T1000 (cell line): Measurements from ENCODE around the gene HEPHL1.
"Not testable (repeated sequence)": the region's sequence is repeated elsewhere in the genome, so short reads cannot be mapped to it uniquely, and the experiment has no call there.

Experiments
- DNase-seq: peaks from one replicate; lab custom pipeline; 2025; ENCODE audit warnings: mixed read lengths; lab: John Stamatoyannopoulos, UW

Gene HEPHL1, protein sequence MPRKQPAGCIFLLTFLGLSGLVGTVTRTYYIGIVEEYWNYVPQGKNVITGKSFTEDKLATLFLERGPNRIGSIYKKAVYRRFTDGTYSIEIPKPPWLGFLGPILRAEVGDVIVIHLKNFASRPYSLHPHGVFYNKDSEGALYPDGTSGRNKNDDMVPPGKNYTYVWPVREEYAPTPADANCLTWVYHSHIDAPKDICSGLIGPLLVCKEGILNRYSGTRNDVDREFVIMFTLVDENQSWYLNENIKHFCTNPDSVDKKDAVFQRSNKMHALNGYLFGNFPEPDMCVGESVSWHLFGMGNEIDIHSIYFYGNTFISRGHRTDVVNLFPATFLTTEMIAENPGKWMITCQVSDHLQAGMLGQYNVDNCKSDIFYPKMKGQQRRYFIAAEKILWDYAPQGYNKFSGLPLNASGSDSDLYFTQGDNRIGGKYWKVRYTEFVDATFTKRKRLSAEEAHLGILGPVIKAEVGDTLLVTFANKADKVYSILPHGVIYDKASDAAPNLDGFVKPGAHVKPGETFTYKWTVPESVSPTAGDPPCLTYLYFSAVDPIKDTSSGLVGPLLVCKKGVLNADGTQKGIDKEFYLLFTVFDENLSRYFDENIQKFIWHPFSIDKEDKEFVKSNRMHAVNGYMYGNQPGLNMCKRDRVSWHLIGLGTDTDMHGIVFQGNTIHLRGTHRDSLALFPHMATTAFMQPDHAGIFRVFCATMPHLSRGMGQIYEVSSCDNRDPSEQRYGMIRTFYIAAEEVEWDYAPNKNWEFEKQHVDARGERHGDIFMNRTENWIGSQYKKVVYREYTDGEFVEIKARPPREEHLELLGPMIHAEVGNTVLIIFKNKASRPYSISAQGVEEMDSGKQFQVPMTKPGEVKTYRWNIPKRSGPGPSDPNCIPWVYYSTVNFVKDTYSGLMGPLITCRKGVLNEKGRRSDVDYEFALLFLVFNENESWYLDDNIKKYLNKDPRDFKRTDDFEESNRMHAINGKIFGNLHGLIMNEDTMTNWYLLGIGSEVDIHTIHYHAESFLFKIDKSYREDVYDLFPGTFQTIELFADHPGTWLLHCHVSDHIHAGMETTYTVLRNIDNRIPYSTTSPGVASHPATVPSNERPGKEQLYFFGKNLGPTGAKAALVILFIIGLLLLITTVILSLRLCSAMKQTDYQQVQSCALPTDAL

DNA sequence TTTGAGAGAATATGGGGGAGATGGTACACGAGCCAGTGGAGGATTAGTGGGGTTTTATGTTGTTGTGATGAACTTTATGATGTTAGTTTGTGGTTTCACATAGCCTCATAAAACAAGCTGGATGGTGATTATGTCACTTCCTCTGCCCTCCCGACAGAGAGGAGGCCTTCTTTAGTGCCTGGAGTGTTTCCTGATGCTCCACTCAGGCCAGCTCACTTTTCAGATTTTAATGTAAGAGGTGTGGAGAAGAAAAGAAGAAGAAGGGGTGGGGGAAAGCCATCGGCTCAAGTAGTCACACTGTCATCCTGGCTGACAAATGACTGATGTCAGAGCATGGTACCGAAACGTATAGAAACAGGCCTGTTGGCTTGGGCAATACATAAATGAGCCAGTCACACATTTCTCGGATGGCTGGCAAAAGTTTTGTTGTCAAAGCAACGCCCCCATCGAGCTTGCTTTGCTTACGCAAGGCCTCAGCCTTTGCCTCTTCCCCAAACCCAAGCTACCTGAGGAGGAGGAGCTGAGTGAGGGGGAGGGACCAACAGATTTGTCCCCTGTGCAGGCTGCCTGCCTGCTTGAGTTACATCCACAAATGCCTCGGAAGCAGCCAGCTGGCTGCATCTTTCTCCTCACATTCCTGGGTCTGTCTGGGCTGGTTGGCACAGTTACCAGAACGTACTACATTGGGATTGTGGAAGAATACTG lies at the start of gene HEPHL1:
Gene HEPHL1, plus strand, starts transcription at position 578 of the 705 bp plus-strand sequence. Its CDS starts 15 bp downstream, at position 593.
- DNase-seq, result no peak

DNA sequence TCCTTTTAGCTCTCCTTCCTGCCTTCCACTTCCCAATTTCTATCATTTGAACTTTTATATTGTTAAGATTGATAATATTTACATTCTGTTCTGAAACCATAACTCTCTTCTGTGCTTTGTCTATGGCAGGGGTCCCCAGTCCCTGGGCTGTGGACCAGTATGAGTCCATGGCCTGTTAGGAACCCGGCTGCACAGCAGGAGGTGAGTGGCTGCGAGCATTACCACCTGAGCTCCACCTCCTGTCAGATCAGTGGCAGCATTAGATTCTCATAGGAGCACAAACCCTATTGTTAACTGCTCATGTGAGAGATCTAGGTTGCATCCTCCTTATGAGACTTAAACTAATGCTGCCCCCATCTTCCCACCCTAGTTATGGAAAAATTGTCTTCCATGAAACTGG lies 48.4 kb upstream of the HEPHL1 start:
- DNase-seq, result no peak

DNA sequence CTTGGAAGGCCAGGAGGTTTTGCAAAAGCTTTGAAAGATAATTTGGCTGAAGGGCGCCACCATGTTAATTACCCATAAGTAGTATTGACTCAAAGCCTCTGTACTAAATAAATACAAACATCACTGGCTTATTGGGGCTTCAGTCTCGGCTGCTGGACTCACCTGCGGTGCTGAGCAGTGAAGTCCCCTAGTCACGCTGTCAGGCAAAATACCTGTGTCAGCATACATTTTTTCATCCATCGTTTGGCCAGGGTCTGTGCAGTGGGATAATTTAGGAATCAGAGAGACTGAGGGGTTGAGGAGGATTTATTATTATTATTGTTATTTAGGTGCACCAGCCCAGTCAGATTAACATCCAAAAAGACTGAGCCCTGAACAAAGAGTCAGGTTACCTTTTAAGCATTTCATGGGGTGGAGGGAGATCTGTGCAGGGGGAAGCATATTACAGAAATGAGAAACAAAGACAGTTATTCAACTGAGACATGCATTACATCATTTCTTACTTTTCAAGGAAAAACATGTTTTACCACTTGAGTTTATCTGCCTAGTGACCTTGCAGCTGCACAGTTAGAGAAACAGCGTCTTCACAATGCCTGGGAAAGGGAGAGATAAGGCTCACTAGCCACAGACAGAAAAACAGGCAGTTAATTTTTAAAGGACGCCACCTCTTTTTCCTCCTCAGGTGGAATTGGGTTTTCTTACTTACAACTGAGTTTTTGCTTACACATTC lies 47.7 kb upstream of the HEPHL1 start:
- DNase-seq, result not testable (repeated sequence)

DNA sequence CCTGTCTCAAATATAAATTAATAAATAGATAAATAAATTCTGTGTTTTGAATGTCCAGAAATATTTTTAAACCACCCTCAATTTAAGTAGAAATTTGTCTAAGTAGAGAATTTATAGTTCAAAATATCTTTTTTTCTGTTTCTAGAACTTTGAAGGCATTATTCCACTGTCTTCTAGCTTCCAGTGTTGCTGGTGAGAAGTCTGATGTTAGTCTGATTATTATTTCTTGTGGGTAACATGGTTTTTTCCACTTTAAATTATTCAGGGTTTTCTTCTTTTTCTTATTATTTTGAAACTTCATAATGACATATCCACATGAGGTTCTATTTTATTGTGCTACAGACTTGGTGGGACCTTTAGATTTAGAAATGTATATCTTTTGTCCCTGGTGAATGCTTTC lies 46.4 kb upstream of the HEPHL1 start:
- no peak for DNase-seq

DNA sequence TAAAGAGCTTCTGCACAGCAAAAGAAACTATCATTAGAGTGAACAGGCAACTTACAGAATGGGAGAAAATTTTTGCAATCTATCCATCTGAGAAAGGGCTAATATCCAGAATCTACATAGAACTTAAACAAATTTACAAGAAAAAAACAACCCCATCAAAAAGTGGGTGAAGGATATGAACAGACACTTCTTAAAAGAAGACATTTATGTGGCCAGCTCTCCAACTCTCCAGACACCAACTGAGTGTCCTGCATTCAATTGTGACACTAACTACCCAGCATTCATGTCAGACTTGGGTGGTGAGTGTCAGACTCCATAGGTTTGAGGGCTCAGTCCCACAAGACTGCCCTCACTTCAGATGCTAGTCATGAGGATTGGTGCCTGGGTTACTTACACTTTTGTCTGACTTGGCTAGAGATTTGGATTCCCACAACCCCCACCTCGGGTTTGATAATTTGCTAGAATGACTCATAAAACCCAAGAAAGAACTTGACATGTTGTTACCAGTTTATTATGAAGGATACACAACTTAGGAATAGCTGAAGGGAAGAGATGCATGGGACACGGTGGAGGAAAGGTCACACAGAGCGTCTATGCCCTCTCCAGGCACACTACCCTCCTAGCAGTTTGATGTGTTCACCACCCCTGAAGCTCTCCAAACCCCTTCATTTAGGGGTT lies 44.4 kb upstream of the HEPHL1 start:
- not testable (repeated sequence) for DNase-seq

DNA sequence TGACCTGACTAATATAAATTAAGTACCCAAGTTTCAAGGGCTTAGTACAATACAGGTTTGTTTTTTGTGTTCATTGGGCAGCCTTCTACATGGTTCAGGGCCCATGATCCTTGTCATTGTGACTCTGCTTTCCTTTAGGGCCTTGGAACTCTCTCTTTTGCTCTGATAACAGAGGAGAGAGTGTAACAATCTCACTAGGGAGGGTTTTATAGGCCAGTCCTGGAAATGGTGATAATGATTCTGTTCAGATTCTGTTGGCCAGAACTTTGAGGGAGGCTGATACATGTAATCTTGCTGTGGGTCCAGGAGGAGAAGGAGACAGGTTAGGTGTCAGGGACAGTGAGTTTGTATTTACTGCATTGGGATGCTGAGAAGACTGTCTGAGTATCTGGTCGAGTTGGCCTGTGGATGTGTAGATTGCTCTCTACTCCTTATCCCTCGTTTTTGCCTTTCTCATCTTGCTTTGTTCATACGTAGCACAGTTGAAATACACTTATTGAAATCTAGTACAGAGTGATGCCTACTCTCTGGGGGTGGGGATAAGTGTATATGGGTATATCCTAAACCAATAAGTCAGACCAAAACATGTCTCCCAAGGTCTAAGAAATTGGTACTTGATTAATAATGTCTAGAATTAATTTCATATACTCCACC lies 37.5 kb upstream of the HEPHL1 start:
- no peak for DNase-seq

DNA sequence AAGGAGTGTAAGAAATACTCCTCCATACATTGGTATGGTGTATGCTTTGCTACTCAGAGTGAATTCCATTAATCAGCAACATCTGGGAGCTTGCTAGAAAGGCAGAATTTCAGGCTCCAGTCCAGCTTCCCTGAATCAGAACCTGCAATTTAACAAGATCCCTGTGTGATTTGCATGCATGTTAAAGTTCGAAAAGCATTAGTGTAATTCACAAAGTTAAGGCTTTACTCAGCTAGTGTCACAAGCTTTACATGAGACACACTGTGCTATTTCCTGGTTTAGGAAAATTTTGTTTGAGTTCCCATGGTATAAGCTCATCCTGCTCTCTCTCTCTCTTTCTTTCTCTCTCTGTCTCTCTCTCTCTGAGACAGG lies 37.0 kb upstream of the HEPHL1 start:
- no peak for DNase-seq

DNA sequence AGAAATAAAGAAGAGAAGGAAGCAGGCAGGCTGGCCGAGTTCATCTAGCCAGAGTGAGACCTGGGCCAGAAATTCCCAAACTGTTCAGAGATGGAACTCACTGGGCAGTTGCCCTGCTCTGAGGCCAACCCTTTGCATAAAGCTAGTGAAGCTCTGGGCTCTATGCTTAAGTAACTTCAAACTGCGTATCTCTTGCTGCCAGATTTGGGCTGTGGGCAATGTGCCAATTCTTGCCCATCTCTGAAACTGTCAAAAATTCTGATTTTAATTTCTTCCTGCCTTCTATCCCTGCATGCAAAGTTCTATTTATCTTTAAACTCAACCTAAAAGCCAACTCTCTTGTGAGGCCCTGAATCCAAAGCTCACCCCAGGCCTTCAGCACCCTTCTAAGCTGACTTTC lies 36.2 kb upstream of the HEPHL1 start:
- DNase-seq, result no peak

DNA sequence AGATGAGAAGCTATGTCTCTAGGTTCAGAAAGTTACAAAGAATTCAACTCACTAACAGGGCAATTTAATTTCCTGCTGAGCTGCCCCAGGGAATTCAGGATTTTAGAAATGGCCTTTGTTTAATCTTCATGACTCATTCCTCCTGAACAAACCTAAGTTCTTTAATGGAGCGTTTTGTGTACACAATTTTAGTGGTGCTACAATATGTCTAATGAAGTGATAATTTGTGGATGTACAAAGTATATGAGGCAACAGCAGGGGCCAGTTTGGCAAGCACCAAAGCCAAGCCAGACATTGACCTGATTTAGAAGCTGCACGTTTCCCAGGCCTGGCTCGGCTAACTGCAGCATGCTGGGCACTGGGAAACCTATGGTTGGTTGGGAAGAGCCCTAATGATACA lies 34.4 kb upstream of the HEPHL1 start:
- DNase-seq, result no peak

DNA sequence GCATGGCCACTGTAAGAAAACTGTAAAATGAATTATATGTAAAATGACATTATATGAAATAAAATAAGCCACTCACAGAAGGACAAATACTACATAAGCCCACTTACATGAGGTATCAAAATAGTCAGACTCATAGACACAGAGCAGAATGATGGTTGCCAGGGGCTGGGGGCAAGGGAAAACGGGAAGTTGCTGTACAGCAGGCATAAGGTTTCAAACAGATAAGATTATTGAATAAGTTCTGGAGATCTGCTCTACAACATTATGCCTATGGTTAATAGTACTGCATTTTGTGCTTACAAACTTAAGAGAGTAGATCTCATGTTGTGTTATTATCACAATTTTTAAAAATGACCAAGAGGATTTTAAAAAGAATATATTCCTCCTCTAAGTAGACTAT lies 32.7 kb upstream of the HEPHL1 start:
- DNase-seq, result no peak

DNA sequence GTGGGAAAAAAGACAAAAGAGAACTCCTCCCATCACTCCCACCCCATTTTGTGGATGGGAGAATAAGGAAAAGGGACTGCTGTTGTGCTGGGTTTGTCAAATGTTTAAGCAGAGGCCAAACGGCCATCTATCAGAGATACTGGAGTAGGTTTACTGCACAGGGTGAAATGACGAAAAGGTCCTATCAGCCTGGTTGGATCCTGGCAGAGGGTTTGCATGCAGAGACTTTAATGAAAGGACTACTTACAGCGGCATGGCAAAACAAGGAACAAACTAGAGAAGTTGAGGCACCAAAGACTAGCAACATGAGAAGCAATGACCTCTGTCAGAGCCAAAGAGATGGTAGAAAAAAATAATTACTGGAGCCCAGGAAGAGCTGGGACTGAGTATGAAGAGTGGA lies 32.2 kb upstream of the HEPHL1 start:
- DNase-seq, result no peak

DNA sequence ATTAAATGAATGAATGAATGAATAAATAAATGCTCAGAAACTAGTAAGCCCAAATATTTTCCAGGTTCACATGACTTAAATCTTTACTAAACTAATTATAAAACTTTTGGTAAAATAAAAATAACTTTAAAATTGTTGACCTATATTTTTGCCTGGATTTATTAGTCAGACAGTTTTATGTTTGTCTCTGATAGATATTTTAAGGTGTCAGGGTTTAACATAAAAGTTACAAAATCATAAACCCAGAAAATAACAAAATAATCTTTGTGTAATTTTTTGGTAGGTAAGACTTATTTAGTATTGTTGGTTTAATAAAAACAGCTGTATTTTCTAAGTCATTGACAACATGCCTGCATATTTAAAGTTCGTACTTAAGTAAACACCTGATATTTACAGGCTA lies 27.4 kb upstream of the HEPHL1 start:
- DNase-seq, result no peak

DNA sequence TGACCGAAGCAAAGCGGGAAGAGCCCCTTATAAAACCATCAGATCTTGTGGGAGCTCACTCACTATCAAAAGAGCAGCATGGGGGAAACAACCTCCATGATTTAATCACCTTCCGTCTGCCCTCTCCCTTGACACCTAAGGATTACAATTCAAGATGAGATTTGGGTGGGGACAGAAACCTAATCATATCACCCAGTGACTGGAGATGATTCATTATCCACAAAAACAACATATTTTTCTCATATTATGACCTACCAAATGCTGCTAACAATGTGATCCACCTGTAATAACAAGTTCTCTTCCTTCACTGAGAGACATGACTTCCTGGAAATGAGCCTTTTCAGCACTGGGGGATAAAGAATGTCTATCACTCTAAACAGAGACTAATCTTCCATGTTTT lies 23.4 kb upstream of the HEPHL1 start:
- DNase-seq, result no peak

DNA sequence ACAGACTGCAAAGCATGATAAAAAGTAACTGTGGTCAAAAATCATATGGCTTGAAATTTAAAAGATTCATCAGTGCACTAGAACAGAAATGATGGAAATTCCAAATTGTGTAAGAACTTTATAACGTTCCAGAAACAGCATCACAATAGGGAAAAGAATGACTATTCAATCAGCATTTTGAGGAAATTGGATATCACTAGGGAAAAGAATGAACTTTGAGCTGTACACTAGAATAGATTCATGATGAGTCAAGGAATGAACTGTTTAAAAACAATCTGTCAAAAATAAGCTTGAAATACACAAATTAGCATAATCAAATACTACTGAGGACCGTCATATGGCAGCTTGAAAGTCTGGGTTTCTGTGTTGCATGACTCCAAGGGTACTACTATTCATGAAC lies 20.5 kb upstream of the HEPHL1 start:
- DNase-seq, result no peak

DNA sequence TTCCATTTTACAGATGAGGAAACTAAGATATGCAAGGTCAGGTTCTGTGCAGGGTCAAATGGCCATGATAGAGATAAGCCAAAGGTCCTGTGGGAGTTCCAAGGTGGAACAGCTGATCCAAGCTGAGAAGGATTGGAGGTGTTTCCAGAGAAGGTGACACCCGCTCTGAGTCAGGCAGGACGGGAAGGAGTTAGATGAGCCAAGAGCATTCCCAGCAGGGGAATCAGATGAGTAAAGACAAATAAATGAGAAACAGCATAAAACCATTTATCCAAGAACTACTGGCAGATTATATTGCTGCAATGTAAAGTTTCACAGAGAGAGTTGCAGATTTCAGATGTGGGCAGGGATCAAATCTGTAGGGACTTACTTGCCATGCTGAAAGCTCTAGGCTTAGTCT lies 18.9 kb upstream of the HEPHL1 start:
- DNase-seq, result no peak

DNA sequence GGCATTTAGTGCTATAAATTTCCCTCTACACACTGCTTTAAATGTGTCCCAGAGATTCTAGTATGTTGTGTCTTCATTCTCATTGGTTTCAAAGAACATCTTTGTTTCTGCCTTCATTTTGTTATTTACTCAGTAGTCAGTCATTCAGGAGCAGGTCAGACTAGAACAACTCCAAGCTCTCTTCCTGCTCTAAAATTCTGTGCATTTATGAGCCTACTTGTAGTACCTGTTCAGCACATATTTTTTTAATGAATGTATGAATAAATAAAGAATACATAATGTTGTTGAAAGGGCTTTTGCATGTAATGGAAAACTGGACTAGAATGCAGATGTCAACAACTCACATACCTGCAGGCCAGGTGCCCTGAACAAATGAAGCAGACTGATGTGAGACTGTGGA lies 13.7 kb upstream of the HEPHL1 start:
- no peak for DNase-seq

DNA sequence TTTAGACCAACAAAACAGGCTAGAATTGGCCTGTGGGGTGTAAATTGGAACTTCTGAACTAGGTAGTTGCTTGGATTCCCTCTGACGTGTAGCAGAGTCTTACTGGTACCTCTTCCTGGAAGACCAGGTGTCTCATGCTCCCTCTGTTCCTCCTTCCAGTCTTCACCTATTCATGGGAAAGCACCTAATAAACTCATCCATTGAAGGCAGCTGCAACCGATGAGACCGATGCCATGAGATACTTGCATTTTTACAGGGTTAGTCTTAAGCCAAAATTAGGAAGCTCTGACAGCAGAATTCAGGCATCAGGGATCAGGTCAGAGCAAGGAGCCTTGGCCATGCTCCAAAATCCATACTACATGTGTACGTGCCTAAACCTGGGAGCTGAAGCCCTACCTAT lies 13.2 kb upstream of the HEPHL1 start:
- DNase-seq, result no peak

DNA sequence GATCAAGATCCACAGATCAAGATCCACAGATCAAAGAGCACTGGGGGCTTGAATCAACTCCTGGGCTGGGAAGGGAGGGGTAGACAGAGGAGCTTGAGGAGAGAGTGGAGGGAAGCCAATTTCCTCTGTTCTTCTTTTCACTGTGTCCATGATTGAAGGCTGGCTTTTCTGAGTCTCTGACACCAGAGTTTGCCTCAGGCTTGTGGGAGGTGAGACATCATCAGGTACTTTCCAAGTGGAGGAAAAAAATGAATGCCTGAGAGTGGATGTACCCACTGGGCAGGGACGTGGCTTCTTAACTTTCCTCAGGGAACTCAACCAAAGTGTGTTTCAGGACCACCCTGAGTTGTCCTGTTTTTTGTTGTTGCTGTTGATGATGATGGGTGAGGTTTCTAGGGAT lies 11.0 kb upstream of the HEPHL1 start:
- DNase-seq, result no peak

DNA sequence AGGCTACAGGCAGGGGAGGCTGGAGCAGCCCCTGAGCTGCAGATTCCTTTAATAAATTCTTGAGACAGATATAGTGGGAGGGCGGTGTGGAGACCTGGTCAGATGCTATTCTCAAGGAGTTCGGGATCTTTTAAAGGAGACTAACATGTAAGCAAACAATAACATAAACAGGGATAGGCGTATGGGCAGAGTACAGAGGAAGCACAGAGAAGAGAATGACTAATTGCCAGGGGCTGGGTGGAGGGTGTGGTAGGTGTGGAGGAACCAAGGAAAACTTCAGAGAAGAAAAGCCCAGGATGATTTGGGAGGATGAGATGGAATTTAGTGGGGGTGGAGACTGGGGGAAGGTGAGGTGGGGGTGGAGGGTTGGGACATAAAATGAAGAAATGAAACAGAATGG lies 9.7 kb upstream of the HEPHL1 start:
- DNase-seq, result no peak

DNA sequence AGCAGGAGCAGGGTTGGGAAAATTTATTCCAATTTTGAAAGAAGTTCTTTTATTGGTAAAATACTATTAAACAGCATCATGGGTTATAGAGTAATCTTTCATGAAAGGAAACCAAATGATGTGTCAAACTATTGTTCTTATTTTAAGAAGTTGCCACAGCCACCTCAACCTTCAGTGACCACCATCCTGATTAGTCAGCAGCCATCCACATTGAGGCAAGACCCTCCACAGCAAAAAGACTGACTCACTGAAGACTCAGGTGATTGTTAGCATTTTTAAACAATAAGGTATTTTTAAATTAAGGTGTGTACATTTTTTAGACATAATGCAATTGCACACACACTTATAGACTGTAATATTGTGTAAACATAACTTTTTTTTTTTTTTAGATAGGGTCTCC lies 3.7 kb upstream of the HEPHL1 start:
- no peak for DNase-seq
